ENCODE measurements around the gene AFF3. TPM values are rescaled to one million over a fixed set of nuclear protein-coding genes. Genes with fewer than 3 reads are reported as not detected.

The AFF3 gene
- total and polyA plus RNA-seq, 4 donors: 0.48 to 5.3 (median 2.3) TPM

- 90% methylated on average over 5 of the region's 5 CpGs for WGBS
- Histone ChIP-seq H3K4me3 (ENCODE audit: low read depth in 1 of 3, low read length in 3 of 3) (no peak overlapping the region), H3K36me3 (ENCODE audit: control insufficient read depth in 4 of 4, insufficient read depth in 3 of 4, low read depth in 1 of 4, low read length in 3 of 4) (no peaks in the 10 kb centered on the region), H3K9me3 (ENCODE audit: control insufficient read depth in 4 of 4, low read length in 3 of 4) (no peaks in the 10 kb centered on the region), H3K4me1 (ENCODE audit: control insufficient read depth in 4 of 4, insufficient read depth in 4 of 4, low read length in 3 of 4) (no peaks in the 10 kb centered on the region), H3K9ac (ENCODE audit: low read depth in 1 of 2, low read length in 2 of 2) (no peak overlapping the region), H3K27ac (ENCODE audit: low read depth in 1 of 2, low read length in 2 of 2) (no peak overlapping the region), H3K27me3 (ENCODE audit: control insufficient read depth in 4 of 4, insufficient read depth in 4 of 4, low read length in 3 of 4) (no peaks in the 10 kb centered on the region)
- TF ChIP-seq HNF4A (conservative IDR thresholded peaks at IDR 0.05): no peak
- no peak for TF ChIP-seq GABPA (IDR thresholded peaks at IDR 0.05 in 1 of 2, conservative IDR thresholded peaks at IDR 0.05 in 1 of 2)
- no peak for TF ChIP-seq RXRA (IDR thresholded peaks at IDR 0.05)
- TF ChIP-seq FOXA2 (IDR thresholded peaks at IDR 0.05): no peak
- no peak for TF ChIP-seq TAF1 (conservative IDR thresholded peaks at IDR 0.05)
- TF ChIP-seq, protein P1, sequence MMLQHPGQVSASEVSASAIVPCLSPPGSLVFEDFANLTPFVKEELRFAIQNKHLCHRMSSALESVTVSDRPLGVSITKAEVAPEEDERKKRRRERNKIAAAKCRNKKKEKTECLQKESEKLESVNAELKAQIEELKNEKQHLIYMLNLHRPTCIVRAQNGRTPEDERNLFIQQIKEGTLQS (IDR thresholded peaks at IDR 0.05): no peak
- TF ChIP-seq JUND (IDR thresholded peaks at IDR 0.05): no peak
- TF ChIP-seq, protein P2, sequence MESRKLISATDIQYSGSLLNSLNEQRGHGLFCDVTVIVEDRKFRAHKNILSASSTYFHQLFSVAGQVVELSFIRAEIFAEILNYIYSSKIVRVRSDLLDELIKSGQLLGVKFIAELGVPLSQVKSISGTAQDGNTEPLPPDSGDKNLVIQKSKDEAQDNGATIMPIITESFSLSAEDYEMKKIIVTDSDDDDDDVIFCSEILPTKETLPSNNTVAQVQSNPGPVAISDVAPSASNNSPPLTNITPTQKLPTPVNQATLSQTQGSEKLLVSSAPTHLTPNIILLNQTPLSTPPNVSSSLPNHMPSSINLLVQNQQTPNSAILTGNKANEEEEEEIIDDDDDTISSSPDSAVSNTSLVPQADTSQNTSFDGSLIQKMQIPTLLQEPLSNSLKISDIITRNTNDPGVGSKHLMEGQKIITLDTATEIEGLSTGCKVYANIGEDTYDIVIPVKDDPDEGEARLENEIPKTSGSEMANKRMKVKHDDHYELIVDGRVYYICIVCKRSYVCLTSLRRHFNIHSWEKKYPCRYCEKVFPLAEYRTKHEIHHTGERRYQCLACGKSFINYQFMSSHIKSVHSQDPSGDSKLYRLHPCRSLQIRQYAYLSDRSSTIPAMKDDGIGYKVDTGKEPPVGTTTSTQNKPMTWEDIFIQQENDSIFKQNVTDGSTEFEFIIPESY (IDR thresholded peaks at IDR 0.05): no peak
- TF ChIP-seq EGR1 (IDR thresholded peaks at IDR 0.05; ENCODE audit: low read depth in 2 of 2): no peak
- TF ChIP-seq NR2F2 (IDR thresholded peaks at IDR 0.05): no peak
- TF ChIP-seq YY1 (IDR thresholded peaks at IDR 0.05): no peak
- TF ChIP-seq, protein P3, sequence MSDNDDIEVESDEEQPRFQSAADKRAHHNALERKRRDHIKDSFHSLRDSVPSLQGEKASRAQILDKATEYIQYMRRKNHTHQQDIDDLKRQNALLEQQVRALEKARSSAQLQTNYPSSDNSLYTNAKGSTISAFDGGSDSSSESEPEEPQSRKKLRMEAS (IDR thresholded peaks at IDR 0.05): no peak
- no peak for TF ChIP-seq HNF4G (IDR thresholded peaks at IDR 0.05)
- TF ChIP-seq REST (IDR thresholded peaks at IDR 0.05): no peak
- no peak for TF ChIP-seq FOXA1 (IDR thresholded peaks at IDR 0.05)
- no peak for TF ChIP-seq RAD21 (IDR thresholded peaks at IDR 0.05)
- TF ChIP-seq, protein P4, sequence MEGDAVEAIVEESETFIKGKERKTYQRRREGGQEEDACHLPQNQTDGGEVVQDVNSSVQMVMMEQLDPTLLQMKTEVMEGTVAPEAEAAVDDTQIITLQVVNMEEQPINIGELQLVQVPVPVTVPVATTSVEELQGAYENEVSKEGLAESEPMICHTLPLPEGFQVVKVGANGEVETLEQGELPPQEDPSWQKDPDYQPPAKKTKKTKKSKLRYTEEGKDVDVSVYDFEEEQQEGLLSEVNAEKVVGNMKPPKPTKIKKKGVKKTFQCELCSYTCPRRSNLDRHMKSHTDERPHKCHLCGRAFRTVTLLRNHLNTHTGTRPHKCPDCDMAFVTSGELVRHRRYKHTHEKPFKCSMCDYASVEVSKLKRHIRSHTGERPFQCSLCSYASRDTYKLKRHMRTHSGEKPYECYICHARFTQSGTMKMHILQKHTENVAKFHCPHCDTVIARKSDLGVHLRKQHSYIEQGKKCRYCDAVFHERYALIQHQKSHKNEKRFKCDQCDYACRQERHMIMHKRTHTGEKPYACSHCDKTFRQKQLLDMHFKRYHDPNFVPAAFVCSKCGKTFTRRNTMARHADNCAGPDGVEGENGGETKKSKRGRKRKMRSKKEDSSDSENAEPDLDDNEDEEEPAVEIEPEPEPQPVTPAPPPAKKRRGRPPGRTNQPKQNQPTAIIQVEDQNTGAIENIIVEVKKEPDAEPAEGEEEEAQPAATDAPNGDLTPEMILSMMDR (IDR thresholded peaks at IDR 0.05; ENCODE audit: low read depth, low read length, missing input control): no peak
- TF ChIP-seq SP1 (IDR thresholded peaks at IDR 0.05): no peak
- DNase-seq (ENCODE audit: low spot score): no peak
Measured at GRCh38 chr2:100185516-100185915, 43.1 kb upstream of the AFF3 start.

Measured in liver (tissue), 9 donors.